ENCODE results near the gene ATXN2.

- TF ChIP-seq YY1 (IDR thresholded peaks at IDR 0.05) = no peak
- TF ChIP-seq, protein P1, sequence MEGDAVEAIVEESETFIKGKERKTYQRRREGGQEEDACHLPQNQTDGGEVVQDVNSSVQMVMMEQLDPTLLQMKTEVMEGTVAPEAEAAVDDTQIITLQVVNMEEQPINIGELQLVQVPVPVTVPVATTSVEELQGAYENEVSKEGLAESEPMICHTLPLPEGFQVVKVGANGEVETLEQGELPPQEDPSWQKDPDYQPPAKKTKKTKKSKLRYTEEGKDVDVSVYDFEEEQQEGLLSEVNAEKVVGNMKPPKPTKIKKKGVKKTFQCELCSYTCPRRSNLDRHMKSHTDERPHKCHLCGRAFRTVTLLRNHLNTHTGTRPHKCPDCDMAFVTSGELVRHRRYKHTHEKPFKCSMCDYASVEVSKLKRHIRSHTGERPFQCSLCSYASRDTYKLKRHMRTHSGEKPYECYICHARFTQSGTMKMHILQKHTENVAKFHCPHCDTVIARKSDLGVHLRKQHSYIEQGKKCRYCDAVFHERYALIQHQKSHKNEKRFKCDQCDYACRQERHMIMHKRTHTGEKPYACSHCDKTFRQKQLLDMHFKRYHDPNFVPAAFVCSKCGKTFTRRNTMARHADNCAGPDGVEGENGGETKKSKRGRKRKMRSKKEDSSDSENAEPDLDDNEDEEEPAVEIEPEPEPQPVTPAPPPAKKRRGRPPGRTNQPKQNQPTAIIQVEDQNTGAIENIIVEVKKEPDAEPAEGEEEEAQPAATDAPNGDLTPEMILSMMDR (IDR thresholded peaks at IDR 0.05; ENCODE audit: low read depth, low read length, missing input control) = no peak
- no peak for TF ChIP-seq ATF3 (IDR thresholded peaks at IDR 0.05)
- no peak for TF ChIP-seq JUND (IDR thresholded peaks at IDR 0.05)
- TF ChIP-seq HNF4G (IDR thresholded peaks at IDR 0.05) = no peak
- TF ChIP-seq EGR1 (IDR thresholded peaks at IDR 0.05; ENCODE audit: low read depth in 2 of 2) = no peak
- TF ChIP-seq RAD21 (IDR thresholded peaks at IDR 0.05) = no peak
- no peak for TF ChIP-seq REST (IDR thresholded peaks at IDR 0.05)
- TF ChIP-seq SP1 (IDR thresholded peaks at IDR 0.05) = no peak
- TF ChIP-seq ZBTB33 (IDR thresholded peaks at IDR 0.05) = no peak
- TF ChIP-seq GABPA (IDR thresholded peaks at IDR 0.05 in 1 of 2, conservative IDR thresholded peaks at IDR 0.05 in 1 of 2) = no peak
Measured at GRCh38 chr12:111582133-111582747, 16.9 kb downstream of the ATXN2 start.

All from liver (tissue), 3 donors.